CD4-positive, alpha-beta memory T cell (primary cell): ENCODE results near the gene ETV4. TPM values are rescaled to one million over a fixed set of nuclear protein-coding genes. Genes with fewer than 3 reads are reported as not detected.

Source experiments
- polyA plus RNA-seq, 2 donors: library from polyadenylated mRNA; unstranded; fragments of 300-500 nt; fragmentation: Illumina TruSeq; gene quantifications; one replicate each; pipeline ENCODE4 v1.2.3, GENCODE V29; 2021
- total RNA-seq, 2 experiments: library from RNA; stranded (reverse); gene quantifications; one replicate each; pipeline ENCODE4 v1.2.3, GENCODE V29; 2021

Gene ETV4
- total and polyA plus RNA-seq, 4 experiments from 2014 or later, result not detected

Other genes starting within 250 kb of the ETV4 start
- gene ARL4D, start 147.3 kb downstream of the ETV4 start, total RNA-seq, result 1 to 10 TPM; 1.5 to 1.6 TPM
- 1 to 10 TPM; 2.3 to 6.8 TPM for gene ARL4D, start 147.3 kb downstream of the ETV4 start, polyA plus RNA-seq
- gene DHX8, start 62.4 kb downstream of the ETV4 start, total RNA-seq, result 10 to 100 TPM; 75.8 to 78.2 TPM
- 10 to 100 TPM; 16.1 to 43.8 TPM for gene DHX8, start 62.4 kb downstream of the ETV4 start, polyA plus RNA-seq
- gene MEOX1, start 115.6 kb upstream of the ETV4 start, total RNA-seq, result 1 to 10 TPM; 1.7 to 2.1 TPM
- 1 to 10 TPM; 5.1 to 8.4 TPM for gene MEOX1, start 115.6 kb upstream of the ETV4 start, polyA plus RNA-seq
- gene SOST, start 212.5 kb upstream of the ETV4 start, total RNA-seq, result not detected
- not detected for gene SOST, start 212.5 kb upstream of the ETV4 start, polyA plus RNA-seq
- gene DUSP3, start 232.6 kb upstream of the ETV4 start, total RNA-seq, result 10 to 100 TPM; 10.3 to 13.1 TPM
- 1 to 10 TPM; 5.8 to 7.9 TPM for gene DUSP3, start 232.6 kb upstream of the ETV4 start, polyA plus RNA-seq
- gene CFAP97D1, start 234.1 kb upstream of the ETV4 start, total RNA-seq, result not detected
- not detected for gene CFAP97D1, start 234.1 kb upstream of the ETV4 start, polyA plus RNA-seq